GM18499 (cell line): ENCODE data around the gene WDR33.
"Not testable (repeated sequence)": the region's sequence is repeated elsewhere in the genome, so short reads cannot be mapped to it uniquely, and the experiment has no call there.

ENCODE experiments used
- ATAC-seq: cut with Tn5 transposase; IDR thresholded peaks from one replicate; pipeline ENCODE4 v1.9.1; 2021; ENCODE audit warnings: moderate number of reproducible peaks; ENCODE audit not compliant: insufficient read depth, unreplicated experiment

Gene WDR33

GRCh38 chr2:127770534-127770933 is 40.4 kb downstream of the WDR33 start:
- ATAC-seq: not testable (repeated sequence)

GRCh38 chr2:127769587-127769986 is 41.4 kb downstream of the WDR33 start:
- ATAC-seq: no peak

- ATAC-seq: no peak
These were observed 42.0 kb downstream of the WDR33 start for GRCh38 chr2:127768775-127769479.

DNA sequence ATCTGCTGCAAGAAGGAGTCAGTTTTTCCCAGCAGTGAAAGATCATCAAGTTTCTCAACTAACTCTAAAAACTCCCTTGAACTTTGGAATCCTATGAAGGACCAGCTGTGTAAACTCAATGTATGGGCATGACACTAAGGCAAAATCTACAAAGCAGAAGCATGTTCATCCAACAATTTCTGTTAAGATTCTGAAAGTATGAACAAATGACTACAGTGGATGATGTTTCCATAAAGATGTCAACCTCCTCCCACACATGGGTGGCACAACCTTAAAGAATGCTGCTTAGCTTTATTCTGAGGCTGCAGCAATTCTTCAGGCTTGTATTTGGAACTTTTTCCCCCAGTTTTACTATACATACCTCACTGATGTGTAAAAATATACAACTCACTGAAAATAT is 47.2 kb downstream of the WDR33 start:
- ATAC-seq: no peak

DNA sequence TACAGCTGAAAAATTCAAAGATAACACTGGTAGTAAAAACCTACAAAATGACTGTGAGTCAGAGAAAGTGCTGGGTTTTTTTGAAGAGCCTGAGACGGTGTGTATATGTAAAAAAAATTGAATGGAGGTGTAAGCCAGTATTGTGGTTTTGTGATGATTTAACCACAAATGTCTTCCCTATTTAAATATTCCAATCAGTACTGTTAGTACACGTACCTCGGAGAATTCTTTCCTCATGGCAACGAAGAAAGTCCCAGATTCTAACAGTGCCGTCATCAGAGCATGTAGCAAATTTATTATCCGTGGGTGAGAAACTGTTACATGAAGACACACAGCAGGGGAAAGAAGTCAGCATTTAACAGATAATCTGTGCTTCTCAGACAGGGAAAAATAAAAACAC is 48.1 kb downstream of the WDR33 start:
- no peak for ATAC-seq

GRCh38 chr2:127762441-127762840 is 48.5 kb downstream of the WDR33 start:
- ATAC-seq: no peak

- ATAC-seq: no peak
These were observed 51.0 kb downstream of the WDR33 start for GRCh38 chr2:127759931-127760330.

DNA sequence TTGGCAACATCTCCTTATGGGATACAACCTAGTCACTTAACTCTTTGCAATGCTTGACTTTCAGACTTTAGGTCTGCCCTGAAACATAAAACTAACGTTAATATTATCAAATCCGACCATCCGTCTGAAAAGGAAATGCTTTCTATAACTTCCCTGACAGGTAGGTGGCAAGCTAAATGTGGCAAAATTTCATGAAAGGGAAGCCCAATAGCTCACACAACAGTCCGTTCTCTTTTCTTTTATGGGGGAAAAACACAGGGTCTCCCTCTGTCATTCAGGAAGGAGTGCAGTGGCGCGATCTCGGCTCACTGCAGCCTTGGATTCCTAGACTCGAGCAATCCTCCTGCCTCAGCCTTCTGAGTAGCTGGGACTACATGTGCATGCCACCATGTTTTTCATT is 56.8 kb downstream of the WDR33 start:
- ATAC-seq: no peak

- no peak for ATAC-seq
These were observed 57.6 kb downstream of the WDR33 start for GRCh38 chr2:127753374-127753773.

GRCh38 chr2:127749537-127749936 is 61.4 kb downstream of the WDR33 start:
- peak; percentile 99 for ATAC-seq

- ATAC-seq: no peak
These were observed 63.4 kb downstream of the WDR33 start for GRCh38 chr2:127747621-127748020.

DNA sequence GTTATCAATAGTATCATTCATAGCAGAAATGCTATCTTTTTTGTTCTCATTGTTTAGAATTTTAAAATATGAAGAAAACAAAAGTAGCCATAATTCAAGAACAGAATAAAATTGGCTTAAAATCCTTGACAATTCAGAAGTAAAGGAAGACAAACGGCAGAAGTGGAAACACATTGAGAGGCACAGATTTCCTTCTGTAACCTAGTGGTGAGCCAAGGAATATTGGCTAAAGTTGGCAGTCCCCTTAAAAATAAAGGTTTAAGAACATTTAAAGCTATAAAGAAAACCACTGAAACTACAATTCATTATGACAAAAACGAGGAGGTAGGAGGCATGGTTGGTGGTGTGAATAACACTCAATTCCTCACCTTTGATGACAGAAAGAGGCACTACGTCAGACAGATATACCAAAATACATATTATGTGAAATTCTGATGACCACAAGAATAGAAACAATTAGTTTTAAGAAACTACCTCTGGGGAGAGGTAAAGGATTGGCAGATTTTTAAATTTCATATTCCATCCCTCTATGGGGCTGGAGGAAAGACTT is 67.4 kb downstream of the WDR33 start:
- ATAC-seq: no peak

DNA sequence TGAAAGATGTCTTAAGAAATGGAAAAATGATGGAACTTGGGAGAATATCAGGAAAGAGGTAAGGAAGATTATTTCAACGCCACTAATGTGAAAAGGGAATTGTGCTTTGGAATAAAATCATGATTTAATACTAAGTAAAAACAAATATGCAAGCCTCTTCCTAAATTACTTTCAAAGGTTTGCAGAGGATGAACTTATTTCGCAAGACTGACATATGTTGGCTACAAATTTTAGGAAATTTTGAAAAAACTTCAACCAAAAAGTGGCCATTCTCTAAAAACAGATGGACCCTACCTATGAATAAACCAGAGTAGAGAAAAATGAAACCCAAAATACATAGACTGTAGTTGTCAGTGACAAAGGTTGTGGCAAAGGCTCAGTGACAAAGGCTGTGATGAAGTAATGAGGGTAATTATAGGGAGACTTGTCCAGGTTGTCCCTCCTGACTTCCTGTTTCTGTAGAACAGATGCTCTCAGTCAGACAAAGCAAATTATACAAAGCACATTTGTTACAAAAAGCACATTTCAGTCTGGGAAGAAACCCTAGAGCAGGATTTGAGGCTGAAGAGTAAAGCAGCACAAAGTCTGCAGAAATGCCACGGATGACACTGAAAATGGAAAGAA is 70.2 kb downstream of the WDR33 start:
- ATAC-seq: no peak

GRCh38 chr2:127739800-127740199 is 71.2 kb downstream of the WDR33 start:
- ATAC-seq: no peak

DNA sequence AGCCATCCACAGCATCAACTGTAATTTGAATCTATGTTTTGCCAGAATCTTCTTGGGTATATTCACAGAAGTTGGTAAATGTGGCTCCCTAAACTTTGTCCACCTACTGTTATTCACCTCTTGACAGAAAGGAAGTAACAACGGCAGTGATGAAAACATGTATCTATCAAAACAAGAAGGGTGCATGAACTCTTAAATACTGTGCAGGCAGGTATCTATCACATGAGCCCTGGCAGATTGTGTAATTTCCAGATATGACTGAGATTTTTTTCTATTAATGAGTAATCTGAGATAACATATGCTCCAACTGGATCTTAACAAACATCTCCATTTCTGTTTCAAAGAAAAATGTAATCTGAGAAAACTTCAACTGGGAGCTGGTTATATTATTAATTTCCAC is 73.1 kb downstream of the WDR33 start:
- no peak for ATAC-seq

DNA sequence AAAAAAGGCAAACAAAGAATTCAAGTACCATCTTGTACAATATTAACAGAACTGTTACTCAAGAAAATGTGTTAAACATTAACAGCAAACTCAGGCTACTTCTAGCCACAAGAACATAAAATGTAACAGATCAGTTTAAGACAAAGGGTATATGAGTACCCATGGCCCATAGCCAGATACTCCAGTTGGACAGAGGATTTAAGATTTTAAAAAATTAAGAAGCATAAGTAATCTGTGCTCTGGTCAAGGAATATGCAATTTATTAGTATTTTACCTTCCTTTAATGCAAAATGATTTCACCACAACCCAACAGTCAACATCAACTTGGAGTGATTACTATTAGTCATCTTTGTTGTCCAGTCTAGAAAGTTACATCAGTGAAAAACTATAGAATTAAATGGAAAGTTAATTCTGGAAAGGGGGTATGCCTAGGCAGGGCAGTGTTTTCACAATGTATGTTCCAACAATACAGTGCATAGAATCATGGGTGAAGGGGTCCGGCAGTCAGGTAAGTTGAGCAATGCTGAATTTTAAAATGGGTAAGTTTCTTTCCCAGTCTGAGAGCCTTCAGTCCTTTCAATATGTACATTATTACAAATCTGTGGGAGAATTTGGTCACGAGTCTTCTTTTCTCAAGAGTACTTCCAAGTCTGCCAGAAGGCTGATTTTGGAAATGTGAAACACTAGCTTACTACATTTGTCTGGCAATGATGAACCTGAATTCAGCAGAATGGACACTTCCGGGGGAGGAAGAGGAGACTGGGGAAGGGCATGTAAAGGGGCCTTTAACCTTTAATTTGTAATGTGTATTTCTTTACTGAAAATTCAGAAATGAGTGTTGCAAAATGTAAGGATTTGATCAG is 75.2 kb downstream of the WDR33 start:
- ATAC-seq: no peak

GRCh38 chr2:127735044-127735443 is 75.9 kb downstream of the WDR33 start:
- no peak for ATAC-seq

- ATAC-seq: no peak
These were observed 77.0 kb downstream of the WDR33 start for GRCh38 chr2:127733816-127734537.

DNA sequence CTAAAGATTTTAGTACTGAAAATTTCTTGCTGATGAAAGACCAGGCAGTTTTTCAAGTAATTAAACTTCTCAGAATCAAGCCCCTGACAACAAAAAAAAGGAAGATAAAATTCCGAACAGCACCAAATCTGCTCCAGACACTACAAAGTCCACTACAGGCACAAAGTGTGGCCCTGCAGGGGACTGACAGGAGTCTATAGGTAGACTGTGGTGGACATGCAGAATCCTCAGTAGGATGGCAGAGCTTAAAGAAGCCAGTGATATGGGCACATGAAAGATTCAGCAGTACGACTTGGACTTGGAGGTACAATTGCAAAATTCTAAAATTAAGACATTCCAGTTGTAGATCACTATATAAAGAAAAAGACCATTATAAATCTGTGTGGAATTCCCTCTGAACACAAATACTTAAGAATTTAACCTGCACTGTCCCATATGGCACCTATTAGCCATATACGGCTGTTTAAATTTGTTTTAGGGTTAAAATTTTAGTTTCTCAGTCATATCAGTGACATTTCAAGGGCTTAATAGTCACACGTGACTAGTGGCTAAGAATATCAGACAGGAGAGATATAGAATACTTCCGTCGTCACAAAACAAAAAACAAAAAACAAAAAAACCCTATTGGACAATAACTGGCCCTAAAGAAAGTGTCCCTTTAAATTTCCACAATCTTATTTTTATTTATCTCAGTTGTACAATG is 77.7 kb downstream of the WDR33 start:
- ATAC-seq: no peak
